NB4 (cell line): ENCODE measurements around the gene KLF16.

ENCODE experiments used
- MYC ChIP-seq: IDR thresholded peaks from 2 replicates; pipeline ENCODE4 v1.6.1; 2011; ENCODE audit warnings: low read depth, low read length
- POLR2A ChIP-seq: IDR thresholded peaks from 2 replicates; pipeline ENCODE4 v1.6.1; 2011; ENCODE audit warnings: mild to moderate bottlenecking; ENCODE audit not compliant: insufficient read length; ENCODE audit errors: extremely low read depth
- TF ChIP-seq, protein P1 (sequence below): IDR thresholded peaks from one replicate; pipeline ENCODE4 v1.5.1; 2012; ENCODE audit warnings: low read depth, low read length
- TF ChIP-seq, protein P2 (sequence below): IDR thresholded peaks from 2 replicates; pipeline ENCODE4 v1.6.1; 2011; ENCODE audit warnings: low read depth, low read length

DNA sequence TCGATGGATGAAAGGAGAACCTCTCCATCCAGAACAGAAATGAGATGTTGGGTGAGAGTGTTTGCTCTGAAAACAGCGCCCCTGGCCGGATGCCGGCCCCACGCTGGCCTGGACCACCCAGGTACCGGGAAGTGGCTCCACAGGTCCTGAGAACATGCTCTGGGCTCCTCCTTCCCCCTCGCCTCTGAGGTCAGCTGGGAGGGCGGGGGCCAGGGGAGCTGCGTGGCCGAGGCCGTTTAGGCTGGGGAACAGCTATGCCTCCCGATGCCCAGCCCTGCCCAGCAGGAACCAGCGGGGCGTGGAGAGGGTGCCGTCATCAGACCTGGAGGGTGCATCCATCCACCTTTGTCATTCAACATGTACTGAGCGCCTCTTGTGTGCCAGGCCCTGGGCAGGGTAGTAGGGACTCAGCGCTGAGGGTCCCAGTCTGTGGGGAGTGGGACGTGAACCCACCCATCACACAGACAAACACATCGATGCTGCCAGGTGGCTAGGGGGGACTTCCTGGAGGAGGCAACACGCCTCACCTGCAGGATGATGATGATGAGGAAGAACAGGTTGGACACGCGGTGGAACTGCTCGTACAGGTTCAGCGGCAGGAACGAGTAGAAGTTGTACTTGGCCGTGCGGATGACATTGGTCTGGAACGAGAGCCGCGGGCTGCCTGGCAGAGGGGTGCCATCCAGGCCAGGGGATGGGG lies 55.5 kb downstream of the KLF16 start:
- TF ChIP-seq POLR2A (no peak), MYC (no peak)
- TF ChIP-seq, protein P1, sequence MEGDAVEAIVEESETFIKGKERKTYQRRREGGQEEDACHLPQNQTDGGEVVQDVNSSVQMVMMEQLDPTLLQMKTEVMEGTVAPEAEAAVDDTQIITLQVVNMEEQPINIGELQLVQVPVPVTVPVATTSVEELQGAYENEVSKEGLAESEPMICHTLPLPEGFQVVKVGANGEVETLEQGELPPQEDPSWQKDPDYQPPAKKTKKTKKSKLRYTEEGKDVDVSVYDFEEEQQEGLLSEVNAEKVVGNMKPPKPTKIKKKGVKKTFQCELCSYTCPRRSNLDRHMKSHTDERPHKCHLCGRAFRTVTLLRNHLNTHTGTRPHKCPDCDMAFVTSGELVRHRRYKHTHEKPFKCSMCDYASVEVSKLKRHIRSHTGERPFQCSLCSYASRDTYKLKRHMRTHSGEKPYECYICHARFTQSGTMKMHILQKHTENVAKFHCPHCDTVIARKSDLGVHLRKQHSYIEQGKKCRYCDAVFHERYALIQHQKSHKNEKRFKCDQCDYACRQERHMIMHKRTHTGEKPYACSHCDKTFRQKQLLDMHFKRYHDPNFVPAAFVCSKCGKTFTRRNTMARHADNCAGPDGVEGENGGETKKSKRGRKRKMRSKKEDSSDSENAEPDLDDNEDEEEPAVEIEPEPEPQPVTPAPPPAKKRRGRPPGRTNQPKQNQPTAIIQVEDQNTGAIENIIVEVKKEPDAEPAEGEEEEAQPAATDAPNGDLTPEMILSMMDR = no peak
- TF ChIP-seq, protein P2, sequence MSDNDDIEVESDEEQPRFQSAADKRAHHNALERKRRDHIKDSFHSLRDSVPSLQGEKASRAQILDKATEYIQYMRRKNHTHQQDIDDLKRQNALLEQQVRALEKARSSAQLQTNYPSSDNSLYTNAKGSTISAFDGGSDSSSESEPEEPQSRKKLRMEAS = no peak
